ENCODE results near the gene ATP4A. TPM values are rescaled to one million over a fixed set of nuclear protein-coding genes. Genes with fewer than 3 reads are reported as not detected.
A peak's percentile ranks its signal among the peaks of the same experiment; 100 is the strongest.

The ATP4A gene
- total RNA-seq, 1 experiment from 2014 or later, result not detected

GRCh38 chr19:35556846-35557538 is 6.5 kb downstream of the ATP4A start:
- H3K4me3 ChIP-seq (ENCODE audit: low read depth, low read length), result no peak overlapping the region
- no peaks in the 10 kb centered on the region for H3K27me3 ChIP-seq (replicated peaks; ENCODE audit: control insufficient read depth, insufficient read depth, low read length)
- DNase-seq, result no peak
- Mint-ChIP-seq H3K27me3 (ENCODE audit: insufficient read depth, unreplicated experiment) (peaks cover 22% of the 10 kb centered on the region), H3K27ac (ENCODE audit: unreplicated experiment) (no peak overlapping the region), H3K4me1 (ENCODE audit: low read depth, unreplicated experiment) (no peaks in the 10 kb centered on the region), H3K9me3 (ENCODE audit: unreplicated experiment) (no peaks in the 10 kb centered on the region), H3K36me3 (ENCODE audit: insufficient read depth, unreplicated experiment) (peaks cover 5% of the 10 kb centered on the region), H3K4me3 (ENCODE audit: unreplicated experiment) (no peak overlapping the region)
- H3K36me3 ChIP-seq (ENCODE audit: control insufficient read depth, insufficient read depth, low read length), result no peaks in the 10 kb centered on the region
- intact Hi-C loops (cut with micrococcal nuclease; ENCODE audit: unreplicated experiment), result no loop called here
- ChIA-PET POLR2A (no interaction called here), CTCF (interaction anchor here (0.5 to 2.0 kb wide), 3 partner anchors 62 to 412 kb away, joined by 3 to 15 read pairs (median 4); no protein-coding TSS in a partner anchor)
- no TSS peak for BruUV-seq (replicated peaks)
- 0 out of 2 replicates have a peak, but pooled peaks cover 3% of the 10 kb centered on the region for H3K9me3 ChIP-seq
- no peak for TF ChIP-seq CTCF (IDR thresholded peaks at IDR 0.05; ENCODE audit: insufficient read depth in 1 of 2, low read depth in 1 of 2, low read length in 1 of 2, severe bottlenecking in 1 of 2, unreplicated experiment in 1 of 2)
- H3K4me1 ChIP-seq, result 0 out of 2 replicates have a peak, but pooled peaks cover 5% of the 10 kb centered on the region

GRCh38 chr19:35556025-35556590 is 7.3 kb downstream of the ATP4A start:
- Histone ChIP-seq H3K4me1 (0 out of 2 replicates have a peak, but pooled peaks cover 5% of the 10 kb centered on the region), H3K9me3 (0 out of 2 replicates have a peak, but pooled peaks cover 3% of the 10 kb centered on the region), H3K4me3 (ENCODE audit: low read depth, low read length) (no peak overlapping the region), H3K27me3 (replicated peaks; ENCODE audit: control insufficient read depth, insufficient read depth, low read length) (no peaks in the 10 kb centered on the region), H3K36me3 (ENCODE audit: control insufficient read depth, insufficient read depth, low read length) (no peaks in the 10 kb centered on the region)
- Mint-ChIP-seq H3K36me3 (ENCODE audit: insufficient read depth, unreplicated experiment) (peaks cover 5% of the 10 kb centered on the region), H3K9me3 (ENCODE audit: unreplicated experiment) (no peaks in the 10 kb centered on the region), H3K27ac (ENCODE audit: unreplicated experiment) (no peak overlapping the region), H3K27me3 (ENCODE audit: insufficient read depth, unreplicated experiment) (peaks cover 17% of the 10 kb centered on the region), H3K4me3 (ENCODE audit: unreplicated experiment) (no peak overlapping the region), H3K4me1 (ENCODE audit: low read depth, unreplicated experiment) (no peaks in the 10 kb centered on the region)
- no peak for TF ChIP-seq CTCF (IDR thresholded peaks at IDR 0.05; ENCODE audit: insufficient read depth in 1 of 2, low read depth in 1 of 2, low read length in 1 of 2, severe bottlenecking in 1 of 2, unreplicated experiment in 1 of 2)
- intact Hi-C loops (cut with micrococcal nuclease; ENCODE audit: unreplicated experiment), result no loop called here
- DNase-seq, result no peak
- CTCF ChIA-PET, result interaction anchor here (0.5 to 2.0 kb wide), 3 partner anchors 63 to 137 kb away, joined by 3 to 15 read pairs (median 4); partner anchors contain the start of gene COX6B1
- POLR2A ChIA-PET, result interaction anchor here (0.6 kb wide), 1 partner anchor 92 kb away, joined by 3 read pairs; no protein-coding TSS in a partner anchor
- no TSS peak for BruUV-seq (replicated peaks)

GRCh38 chr19:35555301-35556005 is 8.0 kb downstream of the ATP4A start:
- intact Hi-C loops (cut with micrococcal nuclease; ENCODE audit: unreplicated experiment), result loop anchor here (1.0 kb wide), 1 partner anchor 161 kb away; no protein-coding TSS in a partner anchor
- Mint-ChIP-seq H3K27me3 (ENCODE audit: insufficient read depth, unreplicated experiment) (peaks cover 14% of the 10 kb centered on the region), H3K4me3 (ENCODE audit: unreplicated experiment) (no peak overlapping the region), H3K36me3 (ENCODE audit: insufficient read depth, unreplicated experiment) (peaks cover 5% of the 10 kb centered on the region), H3K27ac (ENCODE audit: unreplicated experiment) (no peak overlapping the region), H3K9me3 (ENCODE audit: unreplicated experiment) (no peaks in the 10 kb centered on the region), H3K4me1 (ENCODE audit: low read depth, unreplicated experiment) (no peaks in the 10 kb centered on the region)
- Histone ChIP-seq H3K27me3 (replicated peaks; ENCODE audit: control insufficient read depth, insufficient read depth, low read length) (no peaks in the 10 kb centered on the region), H3K36me3 (ENCODE audit: control insufficient read depth, insufficient read depth, low read length) (no peaks in the 10 kb centered on the region), H3K4me1 (0 out of 2 replicates have a peak, but pooled peaks cover 5% of the 10 kb centered on the region), H3K9me3 (0 out of 2 replicates have a peak, but pooled peaks cover 3% of the 10 kb centered on the region), H3K4me3 (ENCODE audit: low read depth, low read length) (no peak overlapping the region)
- DNase-seq, result peak in 1 of 2 experiments; percentile 69
- ChIA-PET CTCF (interaction anchor here (0.6 to 2.0 kb wide), 4 partner anchors 63 to 161 kb away, joined by 3 to 15 read pairs (median 4); partner anchors contain the start of gene COX6B1), POLR2A (interaction anchor here (0.6 kb wide), 1 partner anchor 92 kb away, joined by 3 read pairs; no protein-coding TSS in a partner anchor)
- peak; percentile 42 to 56 for TF ChIP-seq CTCF (IDR thresholded peaks at IDR 0.05; ENCODE audit: insufficient read depth in 1 of 2, low read depth in 1 of 2, low read length in 1 of 2, severe bottlenecking in 1 of 2, unreplicated experiment in 1 of 2)
- BruUV-seq (replicated peaks), result no TSS peak

Measured in Caco-2 (cell line).